OCI-M2 (cell line): Measurements from ENCODE around the gene KRT81.
"Not testable (repeated sequence)": the region's sequence is repeated elsewhere in the genome, so short reads cannot be mapped to it uniquely, and the experiment has no call there.

Source experiments
- DNase-seq: peaks from one replicate; lab custom pipeline; 2025; ENCODE audit not compliant: unreplicated experiment; lab: John Stamatoyannopoulos, UW

Gene KRT81

DNA sequence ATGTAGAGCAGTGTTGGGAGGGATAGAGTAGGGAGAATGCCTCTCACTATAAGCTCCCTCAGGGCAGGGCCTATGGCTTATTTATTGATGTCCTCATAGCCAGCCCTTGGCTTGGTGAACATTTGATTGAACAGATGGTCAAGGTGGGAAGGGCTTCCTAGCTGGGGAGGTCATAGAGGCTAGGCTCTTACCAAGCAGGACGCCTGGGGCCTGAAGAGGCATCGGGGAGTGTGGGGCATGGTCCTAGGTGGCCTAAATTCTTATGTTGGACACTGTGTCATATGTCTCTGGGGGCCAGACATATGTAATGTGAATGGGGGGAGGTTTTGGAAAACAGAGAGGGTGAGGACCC lies 34.8 kb downstream of the KRT81 start:
- no peak for DNase-seq

GRCh38 chr12:52255926-52256583 lies 35.3 kb downstream of the KRT81 start:
- DNase-seq: no peak

DNA sequence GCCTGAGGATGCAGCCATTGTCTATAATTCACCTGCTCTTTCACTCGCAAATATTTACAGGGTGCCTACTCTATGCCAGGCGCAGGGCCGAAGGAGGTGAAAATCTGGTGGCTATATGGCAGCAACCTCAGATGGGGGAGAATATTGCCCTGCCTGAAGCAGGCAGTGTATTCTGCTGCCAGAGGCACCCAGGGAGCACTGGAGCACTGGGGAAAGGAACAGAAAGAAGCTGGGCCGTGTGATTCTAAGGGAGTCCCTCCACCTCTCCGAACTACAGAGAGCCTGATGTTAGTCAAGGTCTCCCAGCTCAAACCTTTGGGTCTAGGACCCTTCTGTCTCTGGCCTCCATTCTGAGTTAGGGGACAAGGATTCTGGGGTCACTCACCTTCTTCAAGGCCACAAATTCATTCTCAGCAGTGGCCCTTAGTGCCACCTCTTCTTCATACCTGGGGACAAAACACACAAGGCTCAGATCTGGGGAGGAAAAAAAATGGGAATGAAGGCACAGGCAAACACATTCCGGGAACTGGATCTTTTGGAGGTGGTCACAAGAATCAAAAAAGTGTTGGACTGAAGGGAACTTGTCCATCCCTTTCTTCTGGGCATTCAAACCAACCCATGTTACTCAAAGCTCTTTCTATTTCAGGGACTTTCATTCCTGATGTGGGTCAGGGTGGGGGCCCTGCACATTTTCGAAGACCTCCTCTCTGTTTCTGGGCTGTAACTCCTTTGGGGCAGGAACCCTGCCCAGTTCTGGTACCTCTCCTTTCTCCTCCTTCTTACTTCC lies 36.2 kb downstream of the KRT81 start:
- DNase-seq: no peak

DNA sequence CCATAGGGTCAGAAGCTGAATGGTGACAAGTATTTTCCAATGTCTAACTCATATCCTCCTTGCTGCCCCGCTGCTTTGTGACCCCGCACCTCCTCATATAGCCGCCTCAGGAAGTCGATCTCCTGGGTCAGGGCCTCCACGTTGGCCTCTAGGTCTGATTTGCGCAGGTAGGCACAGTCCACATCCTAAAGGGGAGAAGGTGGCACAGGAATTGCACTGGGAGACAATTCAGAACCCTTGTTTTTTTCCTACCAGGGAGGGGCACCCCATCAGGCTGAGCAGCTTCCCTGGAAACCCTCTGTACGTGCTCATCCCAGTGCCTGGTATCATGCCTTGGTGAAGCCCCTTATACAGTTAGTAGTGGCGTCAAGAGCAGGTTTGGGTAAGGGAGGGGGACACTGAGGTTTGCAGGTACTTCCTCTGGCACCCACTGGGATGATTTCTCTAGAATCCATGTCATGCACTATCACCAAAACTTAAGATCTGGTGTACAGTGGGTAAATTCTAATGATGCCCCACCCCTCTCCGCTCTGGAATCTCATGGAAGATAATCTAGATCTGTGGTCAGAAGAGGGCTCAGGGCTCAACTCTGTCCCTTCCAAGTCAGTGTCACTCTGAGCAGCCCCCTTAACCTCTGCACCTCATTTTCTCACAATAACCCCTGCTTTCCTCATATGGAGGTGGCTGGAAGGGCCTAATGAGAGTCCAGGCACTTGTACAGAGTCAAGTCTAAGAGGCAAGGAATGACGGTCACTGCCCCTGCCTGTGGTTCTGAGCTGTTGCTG lies 37.0 kb downstream of the KRT81 start:
- DNase-seq: no peak

DNA sequence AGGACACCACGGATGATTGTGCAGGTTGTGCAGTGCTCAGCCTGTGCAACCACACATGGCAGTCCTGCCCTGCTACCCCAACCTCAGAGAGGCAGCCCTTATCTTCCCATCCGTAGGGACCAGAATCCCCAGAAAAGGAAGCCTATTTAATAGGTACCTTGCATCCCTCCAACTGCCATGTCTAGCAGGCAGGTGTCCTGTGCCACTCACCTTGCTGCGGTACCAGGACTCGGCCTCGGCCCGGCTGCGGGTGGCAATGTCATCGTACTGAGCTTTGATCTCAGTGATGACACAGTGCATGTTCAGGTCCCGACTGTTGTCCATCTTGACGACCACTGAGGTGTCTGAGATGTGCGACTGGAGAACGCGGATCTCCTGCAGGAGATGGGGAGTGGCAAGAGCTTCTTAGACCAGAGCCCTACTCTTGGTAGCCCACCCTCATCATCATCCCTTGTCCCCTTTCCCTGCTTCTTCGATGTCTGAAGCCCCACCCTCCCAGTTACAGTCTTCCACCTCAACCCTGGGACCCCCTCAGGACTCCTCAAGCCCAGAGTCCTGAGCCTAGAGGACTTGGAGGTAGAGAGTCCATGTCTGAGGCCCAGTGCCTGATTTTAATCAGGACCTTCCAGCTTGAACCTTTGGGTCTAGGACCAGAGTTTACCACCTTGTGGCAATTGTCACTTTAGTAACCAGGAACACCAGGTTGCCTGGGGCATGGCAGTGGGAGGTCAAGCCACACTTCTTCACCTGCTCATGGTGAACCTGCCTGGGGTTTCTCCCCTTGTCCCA lies 37.7 kb downstream of the KRT81 start:
- no peak for DNase-seq

DNA sequence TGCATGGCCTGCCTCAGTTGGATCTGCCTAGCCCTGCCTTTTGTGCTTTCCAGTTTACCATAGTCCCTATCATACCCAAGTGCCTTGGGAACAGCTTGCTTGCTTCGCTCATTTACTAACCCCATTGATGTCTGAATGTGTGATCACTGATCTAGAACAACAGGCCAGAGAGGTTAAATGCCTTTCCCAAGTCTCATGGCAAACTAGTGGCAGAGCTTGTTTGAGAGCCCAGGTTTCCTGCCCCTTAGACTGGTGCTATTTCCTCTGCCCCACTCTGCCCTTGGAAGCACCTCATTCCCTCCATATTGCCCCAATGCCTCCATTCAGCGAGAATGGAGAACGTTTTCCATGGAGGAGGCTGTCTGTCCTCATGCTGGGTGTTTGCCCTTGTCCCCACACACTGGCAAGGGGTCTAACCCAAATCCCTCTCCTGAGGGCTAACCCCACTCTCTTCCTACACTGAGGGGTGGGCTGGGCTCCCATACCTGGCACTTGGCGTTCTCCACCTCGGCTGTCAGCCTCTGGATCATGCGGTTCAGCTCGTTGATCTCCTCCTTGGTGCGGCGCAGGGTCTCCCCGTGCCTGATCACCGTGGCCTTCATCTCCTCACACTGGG lies 38.5 kb downstream of the KRT81 start:
- no peak for DNase-seq

DNA sequence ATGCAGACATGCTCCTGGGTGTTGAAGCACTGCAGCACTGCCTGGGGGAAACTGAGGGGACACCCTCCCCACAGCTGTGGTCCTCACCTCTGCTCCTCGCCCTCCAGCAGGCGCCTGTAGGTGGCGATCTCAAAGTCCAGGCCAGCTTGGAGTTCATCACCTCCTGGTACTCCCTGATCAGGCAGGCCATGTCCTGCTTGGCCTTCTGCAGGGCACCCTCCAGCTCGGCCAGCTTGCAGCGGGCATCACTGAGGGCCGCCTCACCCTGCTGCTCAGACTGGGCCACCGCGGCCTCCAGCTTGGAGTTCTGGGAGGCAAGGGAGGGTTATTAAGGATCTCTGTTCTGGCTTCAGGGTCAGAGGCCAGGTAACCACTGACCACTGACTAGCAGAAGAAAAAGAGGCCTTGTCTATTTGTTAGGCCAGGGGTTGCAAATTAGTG lies 39.1 kb downstream of the KRT81 start:
- DNase-seq: not testable (repeated sequence)

DNA sequence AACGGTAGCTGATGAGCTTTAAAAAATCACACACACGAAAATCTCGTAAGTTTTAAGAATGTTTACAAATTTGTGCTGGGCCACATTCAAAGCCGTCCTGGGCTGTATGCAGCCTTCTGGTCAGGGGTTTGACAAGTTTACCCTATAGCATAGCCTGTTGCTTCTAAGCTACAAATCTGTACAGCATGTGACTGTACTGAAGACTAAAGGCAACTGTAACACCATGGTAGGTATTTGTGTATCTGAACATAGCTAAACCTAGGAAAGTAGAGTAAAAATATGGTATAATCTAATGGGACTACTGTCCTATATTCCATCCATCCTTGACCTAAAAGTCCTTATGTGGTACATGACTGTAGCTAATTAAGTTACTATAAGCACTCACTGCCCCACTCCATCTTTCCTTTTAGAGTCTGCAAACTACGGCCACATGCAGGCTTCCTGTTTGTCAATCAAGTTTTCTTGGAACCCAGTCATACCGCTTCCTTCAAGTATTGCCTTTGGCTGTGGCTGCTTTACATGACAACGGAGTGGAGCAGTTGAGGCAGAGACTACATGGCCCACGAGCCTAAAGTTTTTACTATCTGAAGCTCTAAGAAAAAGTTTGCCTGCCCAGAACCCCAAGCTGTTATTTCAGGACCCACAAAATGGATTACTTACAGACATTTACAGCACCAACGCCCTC lies 39.8 kb downstream of the KRT81 start:
- DNase-seq: no peak

GRCh38 chr12:52250048-52250990 lies 41.0 kb downstream of the KRT81 start:
- no peak for DNase-seq

DNA sequence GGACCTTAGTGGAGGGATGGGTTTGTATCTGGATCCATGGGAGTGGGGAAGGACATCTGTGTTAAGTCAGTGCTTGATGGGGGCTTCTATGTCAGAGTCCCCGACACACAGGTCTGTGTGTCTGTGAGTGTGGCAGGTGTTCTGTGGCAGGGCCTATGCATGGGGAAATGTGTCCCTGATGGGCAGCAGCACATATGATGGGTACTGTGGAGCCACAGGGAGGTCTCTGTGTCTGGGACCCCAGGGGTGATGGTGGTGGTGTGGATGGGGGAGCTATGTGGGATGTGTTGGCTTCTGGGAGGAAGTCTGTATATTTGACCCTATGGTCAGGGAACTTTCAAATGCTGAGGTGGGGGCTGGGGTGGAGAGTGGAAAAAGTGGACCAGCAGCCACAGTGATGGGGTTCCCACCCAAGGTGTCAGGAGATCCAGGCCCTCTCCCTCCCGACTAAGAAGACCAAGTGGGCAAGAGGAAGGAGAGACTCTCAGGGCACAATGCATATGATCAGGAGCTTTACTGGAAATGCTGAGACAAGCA lies 41.8 kb downstream of the KRT81 start:
- DNase-seq: no peak

DNA sequence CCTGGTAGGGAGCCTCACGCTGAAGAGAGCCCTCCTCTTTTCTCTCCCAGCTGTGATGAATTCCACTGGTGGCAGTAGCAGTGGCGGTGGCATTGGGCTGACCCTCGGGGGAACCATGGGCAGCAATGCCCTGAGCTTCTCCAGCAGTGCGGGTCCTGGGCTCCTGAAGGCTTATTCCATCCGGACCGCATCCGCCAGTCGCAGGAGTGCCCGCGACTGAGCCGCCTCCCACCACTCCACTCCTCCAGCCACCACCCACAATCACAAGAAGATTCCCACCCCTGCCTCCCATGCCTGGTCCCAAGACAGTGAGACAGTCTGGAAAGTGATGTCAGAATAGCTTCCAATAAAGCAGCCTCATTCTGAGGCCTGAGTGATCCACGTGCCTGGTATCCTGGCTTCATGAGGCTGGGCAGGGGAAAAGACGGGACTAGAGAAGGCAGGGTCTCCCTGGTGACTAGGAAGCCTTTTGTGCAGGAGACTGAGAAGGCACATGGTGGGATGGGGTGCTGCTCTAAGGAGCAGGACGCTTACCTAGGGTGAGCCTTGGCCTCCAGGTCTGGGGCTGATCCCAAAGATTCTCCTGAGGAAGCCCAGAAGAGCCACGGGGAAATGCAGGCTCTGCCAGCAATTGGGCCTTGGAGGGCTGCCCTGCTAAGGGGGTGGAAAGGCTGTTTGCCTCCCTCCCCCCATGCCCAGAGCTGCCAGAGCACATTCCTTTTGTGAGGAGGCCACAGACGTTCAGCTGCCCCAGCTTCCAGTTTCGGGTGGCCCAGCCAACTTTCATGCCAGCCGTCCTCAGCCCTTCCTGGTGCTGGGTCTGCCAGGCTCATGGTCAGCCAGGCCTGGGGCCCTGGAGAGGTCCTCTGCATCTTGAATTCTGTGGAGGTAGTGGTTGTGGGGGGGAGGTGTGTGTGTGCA lies 42.5 kb downstream of the KRT81 start:
- DNase-seq: no peak

- DNase-seq: no peak
These were observed 43.5 kb downstream of the KRT81 start for GRCh38 chr12:52247622-52248540.

GRCh38 chr12:52246720-52247621 lies 44.4 kb downstream of the KRT81 start:
- DNase-seq: no peak

GRCh38 chr12:52245962-52246569 lies 45.3 kb downstream of the KRT81 start:
- DNase-seq: no peak

GRCh38 chr12:52245259-52245961 lies 45.9 kb downstream of the KRT81 start:
- DNase-seq: no peak
